WTC11 (cell line): ENCODE measurements around the gene ARHGAP42.

Source experiments
- HMGA2 ChIP-seq: fragments of 250-450 bp; sonication (Bioruptor Pico); IDR thresholded peaks from 2 replicates; pipeline ENCODE4 v1.4.0; 2021; ENCODE audit warnings: mild to moderate bottlenecking, moderate library complexity
- KAT7 ChIP-seq: sonication (generic); formaldehyde crosslinking; IDR thresholded peaks from 2 replicates; pipeline ENCODE4 v1.8.1; 2023; ENCODE audit warnings: missing genetic modification reagents, mild to moderate bottlenecking, borderline replicate concordance
- MAX ChIP-seq: sonication (generic); formaldehyde crosslinking; IDR thresholded peaks from 2 replicates; pipeline ENCODE4 v1.8.0; 2022; ENCODE audit warnings: mild to moderate bottlenecking, missing genetic modification reagents
- NR2C2 ChIP-seq: sonication (generic); formaldehyde crosslinking; IDR thresholded peaks from 2 replicates; pipeline ENCODE4 v1.8.0; 2022; ENCODE audit warnings: mild to moderate bottlenecking, missing genetic modification reagents
- NR3C1 ChIP-seq: sonication (generic); formaldehyde crosslinking; conservative IDR thresholded peaks from 2 replicates; pipeline ENCODE4 v1.8.1; 2023; ENCODE audit warnings: low read depth, mild to moderate bottlenecking, missing genetic modification reagents
- SP1 ChIP-seq: sonication (generic); formaldehyde crosslinking; conservative IDR thresholded peaks from 2 replicates; pipeline ENCODE4 v1.8.1; 2022; ENCODE audit warnings: missing genetic modification reagents
- ZNF138 ChIP-seq: sonication (generic); formaldehyde crosslinking; conservative IDR thresholded peaks from 2 replicates; pipeline ENCODE4 v1.8.1; 2022; ENCODE audit warnings: mild to moderate bottlenecking, moderate library complexity, missing genetic modification reagents
- ZNF232 ChIP-seq: sonication (generic); formaldehyde crosslinking; IDR thresholded peaks from 2 replicates; pipeline ENCODE4 v1.8.0; 2022; ENCODE audit warnings: mild to moderate bottlenecking, missing genetic modification reagents
- TF ChIP-seq, protein P1 (sequence below): fragments of 200-600 bp; IDR thresholded peaks from 2 replicates; pipeline ENCODE4 v1.8.0; 2022; ENCODE audit warnings: antibody characterized with exemption

DNA sequence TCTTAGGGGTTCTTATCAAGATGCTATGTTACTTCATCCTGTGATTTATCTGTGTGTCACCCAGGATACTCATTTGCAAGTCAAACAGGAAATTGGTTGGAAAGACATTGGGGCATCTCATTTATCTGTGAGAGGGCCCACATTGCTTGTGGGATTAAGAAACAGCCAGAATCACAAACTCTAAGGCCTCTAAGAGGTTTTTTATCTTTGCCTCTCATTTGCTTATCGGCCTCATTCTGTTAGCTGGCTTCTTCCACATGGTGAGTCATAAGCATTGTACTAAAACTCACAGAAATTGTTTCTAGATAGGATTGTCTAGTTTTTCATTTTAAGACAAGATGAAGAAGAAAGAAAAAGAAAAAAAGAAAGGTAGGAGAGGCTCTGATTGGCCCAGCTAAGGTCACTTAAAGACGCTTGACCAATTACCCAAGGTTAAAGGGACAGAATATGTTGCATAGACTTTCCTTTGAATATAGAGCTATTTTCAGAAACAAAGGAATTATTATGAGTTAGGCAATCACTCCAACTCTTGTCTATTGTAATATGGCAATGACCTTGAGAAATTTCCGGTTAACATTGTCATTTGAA is 121.9 kb downstream of the ARHGAP42 start:
- TF ChIP-seq, protein P1, sequence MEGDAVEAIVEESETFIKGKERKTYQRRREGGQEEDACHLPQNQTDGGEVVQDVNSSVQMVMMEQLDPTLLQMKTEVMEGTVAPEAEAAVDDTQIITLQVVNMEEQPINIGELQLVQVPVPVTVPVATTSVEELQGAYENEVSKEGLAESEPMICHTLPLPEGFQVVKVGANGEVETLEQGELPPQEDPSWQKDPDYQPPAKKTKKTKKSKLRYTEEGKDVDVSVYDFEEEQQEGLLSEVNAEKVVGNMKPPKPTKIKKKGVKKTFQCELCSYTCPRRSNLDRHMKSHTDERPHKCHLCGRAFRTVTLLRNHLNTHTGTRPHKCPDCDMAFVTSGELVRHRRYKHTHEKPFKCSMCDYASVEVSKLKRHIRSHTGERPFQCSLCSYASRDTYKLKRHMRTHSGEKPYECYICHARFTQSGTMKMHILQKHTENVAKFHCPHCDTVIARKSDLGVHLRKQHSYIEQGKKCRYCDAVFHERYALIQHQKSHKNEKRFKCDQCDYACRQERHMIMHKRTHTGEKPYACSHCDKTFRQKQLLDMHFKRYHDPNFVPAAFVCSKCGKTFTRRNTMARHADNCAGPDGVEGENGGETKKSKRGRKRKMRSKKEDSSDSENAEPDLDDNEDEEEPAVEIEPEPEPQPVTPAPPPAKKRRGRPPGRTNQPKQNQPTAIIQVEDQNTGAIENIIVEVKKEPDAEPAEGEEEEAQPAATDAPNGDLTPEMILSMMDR = no peak
- TF ChIP-seq NR3C1 (CRISPR knock-in tag) = no peak
- TF ChIP-seq MAX (CRISPR knock-in tag) = no peak
- TF ChIP-seq KAT7 (CRISPR knock-in tag) = no peak
- no peak for TF ChIP-seq ZNF232 (CRISPR knock-in tag)
- TF ChIP-seq ZNF138 (CRISPR knock-in tag) = no peak
- no peak for TF ChIP-seq SP1
- TF ChIP-seq NR2C2 (CRISPR knock-in tag) = no peak
- no peak for TF ChIP-seq HMGA2 (CRISPR knock-in tag)
